ENCODE results near the gene RASAL2.

DNA sequence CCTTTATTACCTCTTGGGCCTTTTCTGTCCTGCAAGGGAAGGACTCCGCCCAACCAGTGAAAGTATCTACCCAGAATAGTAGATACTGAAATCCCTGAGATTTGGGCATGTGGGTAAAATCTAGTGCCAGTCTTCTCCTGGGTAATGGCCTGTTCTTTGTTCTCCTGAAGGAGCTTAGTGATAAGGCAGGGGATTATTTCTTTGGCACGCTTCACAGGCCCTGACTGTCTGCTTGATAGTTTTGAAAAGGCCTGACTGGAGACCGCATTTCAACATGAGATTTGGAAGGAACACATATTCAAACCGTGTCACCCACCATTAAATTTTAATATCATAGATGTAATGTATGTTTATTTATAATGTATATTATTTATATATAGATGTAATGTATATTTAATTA lies 48.9 kb downstream of the RASAL2 start:
- TF ChIP-seq, protein P1, sequence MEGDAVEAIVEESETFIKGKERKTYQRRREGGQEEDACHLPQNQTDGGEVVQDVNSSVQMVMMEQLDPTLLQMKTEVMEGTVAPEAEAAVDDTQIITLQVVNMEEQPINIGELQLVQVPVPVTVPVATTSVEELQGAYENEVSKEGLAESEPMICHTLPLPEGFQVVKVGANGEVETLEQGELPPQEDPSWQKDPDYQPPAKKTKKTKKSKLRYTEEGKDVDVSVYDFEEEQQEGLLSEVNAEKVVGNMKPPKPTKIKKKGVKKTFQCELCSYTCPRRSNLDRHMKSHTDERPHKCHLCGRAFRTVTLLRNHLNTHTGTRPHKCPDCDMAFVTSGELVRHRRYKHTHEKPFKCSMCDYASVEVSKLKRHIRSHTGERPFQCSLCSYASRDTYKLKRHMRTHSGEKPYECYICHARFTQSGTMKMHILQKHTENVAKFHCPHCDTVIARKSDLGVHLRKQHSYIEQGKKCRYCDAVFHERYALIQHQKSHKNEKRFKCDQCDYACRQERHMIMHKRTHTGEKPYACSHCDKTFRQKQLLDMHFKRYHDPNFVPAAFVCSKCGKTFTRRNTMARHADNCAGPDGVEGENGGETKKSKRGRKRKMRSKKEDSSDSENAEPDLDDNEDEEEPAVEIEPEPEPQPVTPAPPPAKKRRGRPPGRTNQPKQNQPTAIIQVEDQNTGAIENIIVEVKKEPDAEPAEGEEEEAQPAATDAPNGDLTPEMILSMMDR (IDR thresholded peaks at IDR 0.05; ENCODE audit: low read depth, low read length): no peak
- TF ChIP-seq EZH2phosphoT487 (IDR thresholded peaks at IDR 0.05; ENCODE audit: low read depth): no peak
